ENCODE results near the gene TMEM80. TPM values are rescaled to one million over a fixed set of nuclear protein-coding genes. Genes with fewer than 3 reads are reported as not detected.
"Not testable (repeated sequence)": the region's sequence is repeated elsewhere in the genome, so short reads cannot be mapped to it uniquely, and the experiment has no call there.

The TMEM80 gene
- polyA plus RNA-seq, 3 donors, result 31.0 to 38.4 (median 33.2) TPM

DNA sequence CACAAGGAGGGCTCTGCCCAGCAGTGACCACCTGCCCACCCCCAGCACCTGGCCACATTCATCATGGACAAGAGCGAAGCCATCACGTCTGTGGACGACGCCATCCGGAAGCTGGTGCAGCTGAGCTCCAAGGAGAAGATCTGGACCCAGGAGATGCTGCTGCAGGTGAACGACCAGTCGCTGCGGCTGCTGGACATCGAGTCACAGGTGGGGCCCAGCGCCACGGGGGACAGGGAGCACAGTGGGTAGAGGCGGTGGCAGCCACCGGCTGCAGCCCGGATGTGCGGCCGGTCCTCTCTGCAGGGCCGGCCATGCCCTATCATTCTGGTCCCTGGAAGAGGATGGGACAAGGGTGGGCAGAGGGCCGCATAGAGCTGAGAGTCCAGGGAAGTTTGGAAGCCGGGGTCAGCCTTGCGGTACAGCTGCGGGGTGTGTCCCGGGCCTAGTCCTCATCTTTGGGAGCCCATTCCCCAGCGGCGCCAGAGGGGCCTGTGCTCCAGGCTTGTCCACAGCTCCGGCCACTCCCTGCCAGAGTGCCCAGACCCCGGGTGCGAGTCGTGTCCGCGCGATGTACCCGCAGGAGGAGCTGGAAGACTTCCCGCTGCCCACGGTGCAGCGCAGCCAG lies 24.5 kb downstream of the TMEM80 start:
- no peak for DNase-seq (ENCODE audit: low read depth in 3 of 3, low spot score in 2 of 3)

DNA sequence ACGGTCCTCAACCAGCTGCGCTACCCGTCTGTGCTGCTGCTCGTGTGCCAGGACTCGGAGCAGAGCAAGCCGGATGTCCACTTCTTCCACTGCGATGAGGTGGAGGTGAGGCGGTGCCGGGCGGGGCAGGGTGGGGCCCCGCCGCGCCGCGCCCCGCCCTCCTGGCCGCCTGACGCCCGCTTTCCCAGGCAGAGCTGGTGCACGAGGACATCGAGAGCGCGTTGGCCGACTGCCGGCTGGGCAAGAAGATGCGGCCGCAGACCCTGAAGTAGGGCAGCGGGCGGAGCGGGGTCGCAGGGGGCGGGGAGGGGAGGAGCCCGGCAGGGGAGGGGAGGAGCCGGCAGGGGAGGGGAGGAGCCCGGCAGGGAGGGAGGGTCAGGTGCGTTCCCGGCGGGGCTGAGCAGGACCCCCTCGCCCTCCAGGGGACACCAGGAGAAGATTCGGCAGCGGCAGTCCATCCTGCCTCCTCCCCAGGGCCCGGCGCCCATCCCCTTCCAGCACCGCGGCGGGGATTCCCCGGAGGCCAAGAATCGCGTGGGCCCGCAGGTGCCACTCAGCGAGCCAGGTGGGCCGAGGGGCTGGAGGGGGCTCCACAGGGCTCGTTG lies 25.1 kb downstream of the TMEM80 start:
- DNase-seq (ENCODE audit: low read depth in 3 of 3, low spot score in 2 of 3), result no peak

DNA sequence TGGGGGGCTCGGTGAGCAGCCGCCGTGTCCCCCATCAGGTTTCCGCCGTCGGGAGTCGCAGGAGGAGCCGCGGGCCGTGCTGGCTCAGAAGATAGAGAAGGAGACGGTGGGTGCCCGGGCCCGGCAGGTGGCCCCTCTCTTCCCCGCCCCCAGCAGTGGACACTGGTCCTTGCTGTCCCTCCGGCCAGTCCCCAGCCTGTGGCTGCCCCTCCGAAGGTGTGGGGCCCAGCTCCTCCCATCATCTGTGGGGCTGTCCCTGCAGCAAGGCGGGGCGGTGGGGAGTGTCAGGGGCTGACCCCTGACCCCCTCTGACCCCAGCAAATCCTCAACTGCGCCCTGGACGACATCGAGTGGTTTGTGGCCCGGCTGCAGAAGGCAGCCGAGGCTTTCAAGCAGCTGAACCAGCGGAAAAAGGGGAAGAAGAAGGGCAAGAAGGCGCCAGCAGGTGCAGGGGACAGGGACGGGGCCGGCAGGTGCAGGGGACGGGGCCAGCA lies 25.7 kb downstream of the TMEM80 start:
- DNase-seq (ENCODE audit: low read depth in 3 of 3, low spot score in 2 of 3), result no peak

GRCh38 chr11:721741-722345 lies 26.2 kb downstream of the TMEM80 start:
- no peak for DNase-seq (ENCODE audit: low read depth in 3 of 3, low spot score in 2 of 3)

GRCh38 chr11:722346-722811 lies 26.8 kb downstream of the TMEM80 start:
- DNase-seq (ENCODE audit: low read depth in 3 of 3, low spot score in 2 of 3), result no peak

DNA sequence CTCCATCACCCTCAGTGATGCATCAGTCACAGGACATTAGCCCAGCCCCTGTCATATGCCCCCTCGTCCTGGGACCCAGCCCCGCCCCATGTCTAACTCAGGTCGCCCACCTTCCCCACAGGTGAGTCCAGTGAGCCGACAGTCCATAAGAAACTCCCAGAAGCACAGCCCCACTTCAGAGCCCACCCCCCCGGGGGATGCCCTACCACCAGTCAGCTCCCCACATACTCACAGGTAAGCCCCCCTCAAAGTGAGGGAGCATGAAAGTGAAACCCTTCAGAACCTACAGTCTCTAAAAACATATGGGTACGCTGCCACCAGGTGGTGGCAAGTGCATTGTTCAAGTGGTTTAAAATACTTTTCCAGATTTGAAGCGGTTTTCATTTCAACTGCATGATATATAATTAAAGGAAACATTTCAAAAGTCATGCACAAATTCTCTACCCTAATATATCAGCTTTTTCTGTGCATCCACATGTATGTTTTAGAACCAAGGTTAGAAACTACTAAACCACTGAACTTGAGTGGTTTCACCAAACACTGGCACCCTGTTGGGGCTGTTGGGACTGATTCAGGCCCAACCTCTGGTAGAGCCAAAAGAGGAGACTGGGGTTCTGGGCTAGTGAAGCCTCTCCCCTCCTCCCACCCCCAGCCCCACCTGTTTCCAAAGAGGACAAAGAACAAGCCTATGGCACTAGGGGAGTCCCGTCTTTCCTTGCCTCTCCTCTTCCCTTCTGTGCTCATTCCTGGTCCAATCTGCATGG lies 27.7 kb downstream of the TMEM80 start:
- DNase-seq (ENCODE audit: low read depth in 3 of 3, low spot score in 2 of 3), result no peak

- no peak for DNase-seq (ENCODE audit: low read depth in 3 of 3, low spot score in 2 of 3)
Observed at GRCh38 chr11:724049-724777, 28.6 kb downstream of the TMEM80 start.

DNA sequence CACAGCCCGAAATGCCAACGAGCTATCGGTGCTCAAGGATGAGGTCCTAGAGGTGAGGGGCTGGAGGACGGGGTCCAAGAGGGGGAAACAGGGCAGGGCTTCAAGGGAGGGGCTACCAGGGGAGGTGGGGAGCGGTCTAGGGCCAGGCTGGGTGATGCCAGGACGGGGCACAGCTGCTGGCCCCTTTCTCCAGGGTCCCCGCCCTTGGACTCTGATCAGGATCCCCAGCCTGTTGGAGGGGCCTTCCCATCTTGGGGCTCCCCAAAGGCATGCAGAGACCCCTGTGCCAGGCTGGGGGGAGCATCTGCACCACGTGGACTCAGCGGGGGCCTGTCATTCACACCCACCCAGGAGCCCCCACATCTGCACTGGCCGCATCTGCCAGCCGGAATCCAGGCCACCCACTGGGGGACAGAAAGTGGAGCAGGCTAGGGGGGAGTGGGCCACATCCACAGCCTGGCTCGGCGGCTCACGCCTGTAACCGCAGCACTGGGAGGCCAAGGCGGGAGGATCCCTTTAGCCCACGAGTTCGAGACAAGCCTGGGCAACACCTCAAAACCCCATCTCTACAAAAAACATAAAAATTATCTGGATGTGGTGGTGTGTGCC lies 29.3 kb downstream of the TMEM80 start:
- DNase-seq (ENCODE audit: low read depth in 3 of 3, low spot score in 2 of 3), result no peak

- DNase-seq (ENCODE audit: low read depth in 3 of 3, low spot score in 2 of 3), result no peak
Observed at GRCh38 chr11:725624-726202, 30.1 kb downstream of the TMEM80 start.

- DNase-seq (ENCODE audit: low read depth in 3 of 3, low spot score in 2 of 3), result no peak
Observed at GRCh38 chr11:726278-727220, 30.9 kb downstream of the TMEM80 start.

GRCh38 chr11:727281-727701 lies 31.7 kb downstream of the TMEM80 start:
- no peak for DNase-seq (ENCODE audit: low read depth in 3 of 3, low spot score in 2 of 3)

GRCh38 chr11:727859-728748 lies 32.5 kb downstream of the TMEM80 start:
- no peak for DNase-seq (ENCODE audit: low read depth in 3 of 3, low spot score in 2 of 3)

DNA sequence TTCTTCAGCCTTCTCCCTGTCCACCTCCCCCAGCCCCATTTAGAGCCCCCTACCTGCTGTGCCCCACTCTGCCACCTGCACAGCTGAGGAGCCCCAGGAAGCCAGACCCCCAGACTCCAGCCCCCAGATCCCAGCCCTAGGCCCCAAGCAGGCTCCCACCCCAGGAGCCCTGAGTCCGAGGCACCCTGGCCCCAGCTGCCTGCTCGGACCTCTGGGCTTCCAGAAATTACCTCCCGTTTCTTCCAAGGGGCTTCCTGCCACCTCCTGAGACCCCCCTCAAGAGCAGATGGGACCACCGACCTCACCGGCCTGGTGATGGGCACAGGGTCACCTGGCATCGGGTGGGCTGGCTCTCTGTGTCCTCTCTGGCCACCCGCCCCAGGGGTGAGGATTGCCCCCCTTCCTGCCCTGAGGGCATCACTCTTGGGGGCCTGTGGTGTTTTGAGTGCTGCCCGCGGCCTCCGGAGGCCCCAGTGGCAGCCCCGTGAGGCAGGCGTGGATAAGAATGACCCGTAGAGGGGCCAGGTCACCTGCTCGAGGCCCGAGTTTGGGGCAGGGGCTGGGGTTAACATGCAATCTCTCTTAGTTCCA lies 33.4 kb downstream of the TMEM80 start:
- DNase-seq (ENCODE audit: low read depth in 3 of 3, low spot score in 2 of 3), result no peak

GRCh38 chr11:729492-730074 lies 34.0 kb downstream of the TMEM80 start:
- no peak for DNase-seq (ENCODE audit: low read depth in 3 of 3, low spot score in 2 of 3)

GRCh38 chr11:733072-733471 lies 37.5 kb downstream of the TMEM80 start:
- DNase-seq (ENCODE audit: low read depth in 3 of 3, low spot score in 2 of 3), result no peak

DNA sequence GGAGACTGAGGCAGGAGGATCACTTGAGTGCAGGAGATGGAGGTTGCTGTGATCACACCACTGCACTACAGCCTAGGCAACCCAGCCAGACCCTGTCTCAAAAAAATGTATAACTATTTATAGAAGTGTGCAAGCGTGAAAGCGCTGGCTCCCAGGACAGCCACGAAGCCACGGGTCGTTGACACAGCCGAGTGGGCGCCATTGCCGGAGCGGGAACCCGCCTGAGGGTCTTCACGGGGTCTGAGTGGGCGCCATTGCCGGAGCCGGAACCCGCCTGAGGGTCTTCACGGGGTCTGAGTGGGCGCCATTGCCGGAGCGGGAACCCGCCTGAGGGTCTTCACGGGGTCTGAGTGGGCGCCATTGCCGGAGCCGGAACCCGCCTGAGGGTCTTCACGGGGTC lies 38.9 kb downstream of the TMEM80 start:
- not testable (repeated sequence) for DNase-seq (ENCODE audit: low read depth in 3 of 3, low spot score in 2 of 3)

GRCh38 chr11:737366-737765 lies 41.8 kb downstream of the TMEM80 start:
- no peak for DNase-seq (ENCODE audit: low read depth in 3 of 3, low spot score in 2 of 3)

Measured in right renal cortex interstitium (tissue), 3 donors.